GM18858 (cell line): ENCODE data around the gene UMAD1.
"Not testable (repeated sequence)": the region's sequence is repeated elsewhere in the genome, so short reads cannot be mapped to it uniquely, and the experiment has no call there.

Source experiments
- ATAC-seq: cut with Tn5 transposase; IDR thresholded peaks from one replicate; pipeline ENCODE4 v1.9.1; 2021; ENCODE audit not compliant: unreplicated experiment

The UMAD1 gene

DNA sequence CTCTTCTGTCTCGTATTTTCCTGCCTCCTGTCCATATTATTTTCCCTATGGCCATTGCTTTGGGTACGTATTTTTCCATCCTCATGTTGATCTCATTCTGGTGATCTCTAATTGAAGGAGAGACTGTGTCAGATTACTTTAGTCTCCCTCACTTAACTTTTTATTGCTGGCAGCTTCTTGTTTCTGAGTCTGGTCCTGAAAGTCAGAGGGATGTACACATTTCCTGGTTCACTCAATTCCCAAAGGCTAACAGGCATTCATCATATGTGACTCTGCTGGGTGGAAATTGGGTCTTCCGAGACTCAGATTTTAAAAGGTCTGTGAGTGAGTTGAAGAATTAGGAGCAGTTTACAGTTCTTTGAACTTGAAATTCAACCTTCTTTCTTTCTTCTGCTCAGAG lies 10.9 kb downstream of the UMAD1 start:
- ATAC-seq, result no peak

DNA sequence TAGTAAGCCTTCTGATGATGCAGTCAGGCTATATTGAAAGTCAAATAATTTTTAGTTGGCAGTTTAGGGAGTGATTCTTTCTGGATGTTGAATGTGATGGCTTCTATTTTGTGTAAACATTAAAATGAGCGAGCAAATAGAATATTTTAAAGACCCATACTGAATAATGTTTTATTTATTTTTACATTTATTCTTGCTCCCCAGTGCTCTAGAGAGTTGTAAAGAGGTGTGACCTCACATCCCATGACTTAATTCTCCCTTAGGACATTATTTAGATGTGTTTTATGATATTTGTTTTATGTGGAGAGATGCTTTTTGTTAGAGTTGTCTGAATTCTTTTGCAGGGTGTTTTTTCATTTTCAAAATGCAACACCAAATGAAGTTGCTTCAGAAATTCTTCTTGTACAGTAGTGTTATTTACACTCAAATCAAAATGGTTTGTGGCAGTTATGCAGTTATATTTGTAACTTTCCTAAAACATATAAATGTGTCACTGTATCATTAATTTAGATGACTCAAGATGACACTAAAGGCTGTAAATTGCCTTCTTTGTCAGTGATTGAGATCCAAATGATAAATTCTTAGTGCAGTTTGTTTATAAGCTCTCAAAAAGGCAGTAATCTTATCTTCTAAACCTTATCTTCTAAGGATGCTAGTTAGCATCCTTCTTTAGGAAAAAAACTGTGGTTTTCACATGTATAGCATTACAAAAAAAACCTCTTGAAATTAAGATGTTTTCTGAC lies 12.4 kb downstream of the UMAD1 start:
- no peak for ATAC-seq

DNA sequence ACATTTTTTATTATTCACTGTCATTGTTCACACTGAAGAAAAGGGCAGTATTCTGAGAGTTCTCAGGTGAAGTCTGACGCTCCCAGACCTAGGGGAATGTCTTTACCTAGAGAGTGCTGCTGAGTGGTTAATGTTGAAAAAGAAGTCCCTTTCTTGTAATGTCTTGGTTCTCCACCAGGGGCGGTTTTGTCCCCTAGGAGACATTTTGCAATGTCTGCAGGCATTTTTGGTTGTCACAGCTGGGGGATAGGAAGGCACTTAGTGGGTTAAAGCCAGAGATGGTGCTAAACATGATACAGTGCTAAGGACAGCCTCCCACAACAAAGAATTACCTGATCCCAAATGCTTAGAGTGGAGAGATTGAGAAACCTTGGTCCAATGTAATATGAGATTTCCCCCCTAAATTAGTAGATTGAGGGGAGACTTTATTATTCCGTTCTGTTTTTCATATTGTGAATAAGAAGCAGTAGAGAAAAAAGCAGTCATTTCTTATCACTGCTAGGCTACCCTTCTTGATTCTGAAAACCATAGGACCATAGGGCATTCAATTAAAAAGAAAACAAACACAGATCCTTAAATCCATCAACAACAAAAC lies 13.1 kb downstream of the UMAD1 start:
- no peak for ATAC-seq

DNA sequence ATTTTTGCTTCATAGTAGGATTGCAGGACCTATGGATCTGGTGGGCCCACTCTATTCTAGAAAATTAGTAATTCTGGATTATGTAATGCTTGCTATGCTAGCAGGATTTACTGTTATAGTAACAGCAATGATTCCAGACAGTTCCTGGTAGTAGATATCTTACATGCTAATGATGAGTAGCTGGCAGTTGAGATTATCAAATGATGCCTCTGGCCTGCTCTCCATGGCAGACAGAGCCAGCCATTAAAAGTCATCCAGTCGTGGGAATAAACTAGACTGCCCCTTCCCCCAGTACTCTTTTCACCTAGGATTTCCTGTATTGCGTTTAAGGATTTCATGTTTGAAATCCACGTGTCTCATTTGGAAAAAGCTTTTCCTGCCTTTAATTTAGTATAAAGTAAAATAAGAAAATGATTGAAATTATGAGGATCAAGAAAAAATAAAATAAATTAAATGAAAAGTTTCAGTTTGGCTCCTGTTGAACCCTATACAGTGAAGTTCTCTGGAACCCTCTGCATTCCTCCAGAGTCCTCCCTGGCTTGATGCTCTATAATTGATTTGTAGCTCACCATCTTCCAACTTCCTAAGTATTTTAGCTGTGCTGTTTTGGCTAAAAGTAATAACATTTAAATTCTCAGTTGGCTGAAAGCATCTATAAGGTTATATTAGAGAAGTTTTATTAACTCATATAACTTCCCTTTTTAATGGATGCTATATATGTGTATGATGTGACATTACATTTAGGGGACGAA lies 14.6 kb downstream of the UMAD1 start:
- ATAC-seq, result no peak

DNA sequence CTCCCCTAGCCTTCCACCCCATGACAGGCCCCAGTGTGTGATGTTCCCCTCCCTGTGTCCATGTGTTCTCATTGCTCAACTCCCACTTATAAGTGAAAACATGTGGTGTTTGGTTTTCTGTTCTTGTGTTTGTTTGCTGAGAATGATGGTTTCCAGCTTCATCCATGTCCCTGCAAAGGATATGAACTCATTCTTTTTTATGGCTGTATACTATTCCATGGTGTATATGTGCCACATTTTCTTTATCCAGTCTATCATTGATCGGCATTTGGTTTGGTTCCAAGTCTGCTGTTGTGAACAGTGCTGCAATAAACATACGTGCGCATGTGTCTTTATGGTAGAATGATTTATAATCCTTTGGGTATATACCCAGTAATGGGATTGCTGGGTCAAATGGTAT lies 15.9 kb downstream of the UMAD1 start:
- not testable (repeated sequence) for ATAC-seq

DNA sequence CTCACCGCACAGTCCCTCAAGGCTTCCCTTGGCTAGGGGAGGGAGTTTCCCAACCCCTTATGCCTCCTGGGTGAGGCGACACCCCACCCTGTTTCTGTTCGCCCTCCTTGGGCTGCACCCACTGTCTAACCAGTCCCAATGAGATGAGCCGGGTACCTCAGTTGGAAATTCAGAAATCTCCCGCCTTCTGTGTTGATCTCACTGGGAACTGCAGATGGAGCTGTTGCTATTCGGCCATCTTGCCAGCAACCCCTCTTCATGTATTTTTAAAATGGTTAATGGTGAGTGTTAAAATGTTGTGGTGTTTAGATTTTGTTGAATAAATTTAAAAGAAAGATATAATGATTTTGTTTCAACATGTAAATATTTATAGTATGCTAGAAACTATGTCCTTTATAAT lies 22.0 kb downstream of the UMAD1 start:
- no peak for ATAC-seq

DNA sequence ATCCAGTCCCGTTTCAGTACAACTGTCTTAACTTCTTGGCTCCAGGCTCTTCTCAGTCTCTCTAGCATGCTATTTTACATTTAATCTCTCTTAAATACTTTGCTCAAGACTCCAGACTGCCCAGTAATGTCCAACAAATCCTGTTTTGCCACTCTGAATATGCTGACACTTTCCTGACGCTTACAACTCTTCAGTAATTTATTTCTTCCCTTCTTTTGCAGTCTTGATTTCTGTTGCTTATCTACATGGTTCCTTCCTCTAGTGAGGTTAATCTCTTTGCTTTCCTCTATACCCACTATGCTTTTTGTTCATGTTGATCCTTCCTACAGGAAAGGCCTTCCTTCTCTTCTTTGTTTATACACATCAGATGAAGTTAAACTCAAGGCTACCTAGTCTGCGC lies 23.7 kb downstream of the UMAD1 start:
- no peak for ATAC-seq

DNA sequence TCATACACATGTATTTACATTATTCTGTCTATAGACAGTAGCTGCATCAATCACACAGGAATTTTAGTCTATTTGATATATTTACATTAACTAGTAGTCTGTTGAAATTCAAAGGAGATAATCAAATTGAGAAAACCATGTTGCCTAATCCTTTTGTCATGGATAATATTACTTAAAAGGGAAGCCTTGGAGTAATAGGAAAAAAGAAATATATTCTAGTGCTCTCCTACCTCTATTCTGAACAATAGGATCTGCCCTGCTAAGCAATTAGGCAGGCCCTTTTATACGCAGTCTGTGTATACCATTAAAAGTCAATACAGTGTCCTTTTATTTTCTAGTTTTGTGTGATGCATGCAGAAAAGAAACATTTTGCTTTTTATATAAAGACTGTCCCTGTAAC lies 24.5 kb downstream of the UMAD1 start:
- no peak for ATAC-seq

DNA sequence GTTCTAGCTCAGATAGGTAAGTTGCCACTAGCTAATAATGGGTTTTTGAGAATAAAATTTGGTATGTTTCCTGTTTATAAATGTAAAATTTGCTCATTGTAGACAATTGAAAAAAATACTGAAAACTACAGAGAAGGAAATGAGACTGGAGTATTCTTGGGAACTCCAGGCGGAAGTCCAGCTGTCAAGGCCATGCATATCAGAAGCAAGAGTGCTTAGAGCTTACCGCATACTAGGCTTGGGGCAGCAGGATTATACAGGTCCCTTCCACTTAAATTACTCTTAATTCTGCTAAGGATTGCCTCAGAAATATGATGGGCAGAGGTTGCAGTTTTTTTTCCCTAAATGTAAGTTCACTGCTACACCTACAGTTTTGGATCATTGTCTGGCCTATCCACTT lies 26.6 kb downstream of the UMAD1 start:
- no peak for ATAC-seq

DNA sequence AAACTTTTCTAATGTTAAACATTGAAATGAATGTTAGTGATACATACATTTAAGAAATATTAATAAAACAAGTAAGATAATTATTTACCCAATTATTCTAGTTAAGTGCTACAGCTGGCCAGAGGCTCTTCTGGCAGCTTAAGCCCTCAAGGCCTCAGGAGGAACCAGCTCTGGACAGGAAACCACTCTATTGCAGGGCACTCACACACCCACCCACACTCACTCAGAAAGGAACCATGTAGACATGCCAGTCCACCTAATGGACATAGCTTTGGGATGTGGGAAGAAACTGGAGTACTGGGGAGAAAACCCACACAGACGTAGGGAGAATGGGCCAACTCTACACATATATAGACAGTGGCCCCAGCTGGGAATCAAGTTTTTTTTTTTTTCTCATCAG lies 28.2 kb downstream of the UMAD1 start:
- no peak for ATAC-seq

DNA sequence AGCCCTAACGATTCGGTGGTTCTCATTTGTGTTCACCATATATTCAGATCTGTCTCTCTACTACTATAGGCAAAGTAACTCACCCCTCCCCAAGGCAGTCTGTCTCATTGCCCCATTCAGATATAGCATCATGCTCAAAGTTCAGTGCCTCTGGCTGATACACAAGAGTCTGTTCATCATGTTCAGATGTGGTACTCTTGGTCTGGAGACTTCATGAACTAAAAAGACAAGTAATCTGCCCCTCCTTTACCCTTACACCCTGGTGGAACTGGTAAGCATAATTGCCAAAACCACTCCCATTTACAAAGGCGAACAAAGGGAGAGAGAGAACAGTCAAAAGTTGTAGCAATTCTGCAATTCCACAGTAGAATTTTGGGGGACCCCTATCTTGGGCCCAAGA lies 29.9 kb downstream of the UMAD1 start:
- no peak for ATAC-seq

DNA sequence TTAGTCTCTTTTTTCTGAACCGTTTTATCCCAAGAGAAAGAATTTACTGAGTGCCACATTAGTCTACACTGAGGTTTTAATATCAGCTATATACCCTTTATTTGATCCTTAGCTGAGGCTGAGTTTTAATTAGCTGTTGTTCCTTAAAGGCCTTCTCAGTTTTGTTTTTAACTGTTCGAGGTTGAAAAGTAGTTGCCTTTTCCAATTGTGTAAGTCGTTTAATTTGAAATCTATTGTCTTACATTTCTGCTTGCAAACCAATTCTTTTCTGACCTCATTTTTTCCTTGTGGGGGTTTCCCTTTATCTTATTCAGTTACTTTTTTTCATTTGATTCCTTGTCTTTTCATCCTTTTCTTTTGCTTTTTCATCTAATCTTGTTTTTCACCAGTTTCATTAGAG lies 30.8 kb downstream of the UMAD1 start:
- no peak for ATAC-seq

DNA sequence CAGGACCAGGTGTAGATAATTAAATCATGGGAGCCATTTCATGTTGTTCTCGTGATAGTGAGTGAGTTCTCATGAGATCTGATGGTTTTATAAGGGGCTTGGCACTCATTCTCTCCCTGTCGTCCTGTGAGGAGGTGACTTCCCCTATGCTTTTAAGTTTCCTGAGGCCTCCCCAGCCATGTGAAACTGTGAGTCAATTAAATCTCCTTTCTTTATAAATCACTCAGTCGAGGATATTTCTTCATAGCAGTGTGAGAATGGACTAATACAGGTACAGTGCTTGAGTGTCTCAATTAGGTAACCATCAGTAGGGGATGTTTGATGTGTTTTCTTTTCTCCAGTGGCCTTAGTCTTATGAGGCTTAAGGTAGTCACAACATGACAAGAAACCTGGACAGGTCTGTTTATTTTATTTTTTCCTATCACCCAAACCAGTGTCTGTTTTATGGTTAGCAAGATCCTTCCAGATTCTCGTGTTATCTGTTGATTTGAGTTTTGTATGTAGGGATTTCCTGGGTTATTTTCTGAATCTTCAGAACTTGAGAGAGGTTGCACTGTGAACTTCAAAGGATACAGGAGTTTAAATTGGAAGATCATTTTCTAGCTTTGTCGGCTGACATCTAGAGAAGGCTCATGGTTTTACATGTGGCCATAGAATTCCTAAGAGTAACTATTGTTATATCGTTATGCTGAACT lies 32.1 kb downstream of the UMAD1 start:
- ATAC-seq, result no peak

DNA sequence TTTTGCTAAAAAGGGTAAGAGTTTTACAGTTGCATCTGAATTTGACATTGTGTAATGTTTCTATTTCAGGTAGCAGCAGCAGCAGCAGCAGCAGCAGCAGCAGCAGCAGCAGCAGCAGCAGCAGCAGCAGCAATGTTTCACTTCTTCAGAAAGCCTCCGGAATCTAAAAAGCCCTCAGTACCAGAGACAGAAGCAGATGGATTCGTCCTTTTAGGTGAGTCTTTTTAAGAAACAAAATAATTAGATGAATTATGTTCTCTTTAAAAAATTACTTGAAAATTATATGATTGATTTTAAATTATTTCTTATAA lies 32.6 kb downstream of the UMAD1 start:
- no peak for ATAC-seq

DNA sequence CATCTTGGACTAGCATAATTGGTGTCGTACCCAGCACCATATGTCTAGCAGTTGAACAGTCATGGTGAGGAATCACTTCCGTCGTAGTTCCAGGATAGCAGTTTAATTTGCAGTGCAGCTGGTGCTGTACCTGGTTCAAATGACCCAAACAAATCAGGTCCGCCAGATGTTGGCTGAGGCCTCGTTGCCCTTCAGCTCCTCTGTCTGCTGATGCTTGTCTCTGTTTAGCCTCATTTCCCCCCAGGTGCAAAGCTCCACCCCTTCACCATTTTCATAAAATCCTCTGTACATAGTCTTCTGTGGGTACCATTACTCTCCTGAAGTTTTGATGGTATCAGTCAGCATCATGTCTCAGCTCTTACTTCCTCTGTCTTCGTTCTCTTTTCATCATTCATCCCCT lies 35.1 kb downstream of the UMAD1 start:
- ATAC-seq, result no peak

DNA sequence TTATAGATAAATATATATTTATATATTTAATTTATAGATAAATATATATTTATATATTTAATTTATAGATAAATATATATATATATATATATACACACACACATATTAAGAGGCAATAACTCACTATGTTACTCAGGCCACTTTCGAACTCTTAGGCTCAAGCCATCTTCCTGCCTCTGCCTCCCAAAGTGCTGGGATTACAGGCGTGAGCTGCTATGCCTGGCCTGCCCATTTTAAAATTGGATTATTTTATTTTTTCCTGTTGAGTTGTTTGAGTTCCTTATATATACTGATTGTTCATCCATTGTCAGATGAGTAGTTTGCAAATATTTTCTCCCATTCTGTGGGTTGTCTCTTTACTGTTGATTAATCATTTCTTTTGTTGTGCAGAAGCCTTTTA lies 39.1 kb downstream of the UMAD1 start:
- not testable (repeated sequence) for ATAC-seq

DNA sequence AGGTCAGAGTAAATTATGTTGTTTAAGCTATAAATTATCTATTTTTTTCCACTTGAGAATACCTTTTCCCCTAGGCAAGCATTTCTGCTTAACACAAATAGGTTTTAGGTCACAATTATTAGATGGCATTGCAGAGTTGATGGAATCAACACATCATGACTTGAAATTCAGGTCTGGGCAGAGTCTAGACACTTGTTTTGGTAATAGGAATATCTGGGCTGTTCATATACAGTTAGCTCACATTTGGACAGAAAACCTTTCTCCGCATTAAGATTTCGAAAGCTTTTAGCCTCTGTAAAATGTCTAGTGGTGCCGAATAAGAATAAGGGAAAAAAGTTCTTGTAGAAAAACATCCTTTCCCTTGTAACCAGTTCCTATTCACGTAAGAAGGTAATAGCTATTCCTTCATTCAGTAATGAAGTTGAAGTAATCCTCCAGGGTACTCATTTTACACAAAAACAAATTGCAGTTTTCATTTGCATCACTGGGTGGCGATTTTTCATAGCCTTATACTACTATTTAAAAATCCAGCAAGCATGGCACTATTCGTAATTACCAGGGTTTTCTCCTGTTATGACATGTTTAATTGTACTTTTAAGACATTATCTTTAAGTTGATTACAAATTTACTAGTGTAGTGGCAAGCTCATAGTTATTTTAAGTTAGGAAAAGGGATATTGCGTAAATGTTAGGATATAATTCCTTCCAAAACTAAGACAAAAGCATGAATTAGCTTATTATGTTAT lies 40.8 kb downstream of the UMAD1 start:
- peak; percentile 70 for ATAC-seq

DNA sequence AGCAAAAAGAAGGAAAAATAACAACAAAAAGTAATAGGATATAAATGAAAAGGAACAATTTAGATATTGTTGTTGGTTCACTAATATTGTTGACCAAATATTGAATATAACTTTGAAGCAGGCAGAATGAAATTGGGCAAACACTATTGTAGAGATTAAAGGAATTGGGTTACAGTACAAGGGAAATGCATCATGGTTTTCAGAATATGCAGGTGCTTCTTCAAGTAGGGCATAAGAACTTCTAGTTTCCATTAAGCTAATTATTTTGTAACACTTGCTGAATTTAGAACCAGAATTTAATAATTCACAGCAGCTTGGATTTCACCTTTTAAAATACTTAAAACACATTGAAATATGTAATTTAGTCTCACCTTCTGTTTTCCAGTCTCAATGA lies 41.4 kb downstream of the UMAD1 start:
- ATAC-seq, result no peak

DNA sequence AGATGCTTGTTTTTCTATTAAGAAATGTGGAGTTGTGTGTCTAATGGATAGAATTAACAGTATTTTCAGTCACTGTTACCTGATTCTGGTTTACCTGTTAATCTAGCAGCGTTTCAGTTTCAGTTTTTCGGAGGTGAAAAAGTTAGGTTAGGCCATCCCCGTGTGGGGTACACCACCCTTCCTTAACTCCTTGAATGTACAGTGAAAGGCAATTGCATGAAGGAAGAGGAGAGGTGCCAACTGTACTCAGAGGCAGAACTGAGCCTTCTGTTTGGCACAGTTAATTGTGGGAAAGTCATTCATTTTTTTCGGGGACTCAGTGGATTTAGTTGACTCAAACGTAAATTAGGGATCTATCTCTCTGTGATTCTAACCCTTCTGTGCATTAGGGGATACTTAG lies 42.3 kb downstream of the UMAD1 start:
- ATAC-seq, result no peak

DNA sequence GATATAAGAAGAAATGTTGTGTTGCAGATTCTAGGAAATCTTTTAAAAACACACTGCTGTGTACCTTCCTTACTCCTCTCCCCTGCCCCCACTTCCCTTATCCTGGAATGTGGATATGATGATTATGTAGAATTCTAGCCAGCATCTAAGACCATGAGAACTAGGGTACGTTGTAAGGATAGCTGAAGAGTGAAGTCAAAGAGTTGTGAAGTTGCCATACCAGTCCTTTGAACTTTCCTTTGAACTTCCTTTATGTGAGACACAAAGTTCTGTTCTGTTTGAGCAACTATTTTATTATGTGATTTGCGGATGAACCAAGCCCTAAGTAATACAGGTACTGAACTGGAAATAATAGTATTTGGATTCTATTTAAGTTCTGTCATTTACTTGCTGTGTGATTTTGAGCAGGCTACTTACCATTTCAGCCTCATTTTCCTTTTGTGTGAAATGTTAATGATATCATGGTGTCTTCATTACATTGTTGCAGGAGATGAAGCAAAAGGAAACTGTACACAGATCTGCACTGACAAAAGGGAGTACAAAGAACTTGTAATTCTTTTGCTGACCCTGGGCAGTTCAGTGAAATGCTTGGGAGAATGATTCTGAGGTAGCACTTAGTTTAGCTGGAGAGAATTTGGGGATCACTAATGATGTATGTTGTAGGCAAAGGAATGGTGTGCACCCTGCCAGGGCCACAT lies 46.4 kb downstream of the UMAD1 start:
- ATAC-seq, result no peak

DNA sequence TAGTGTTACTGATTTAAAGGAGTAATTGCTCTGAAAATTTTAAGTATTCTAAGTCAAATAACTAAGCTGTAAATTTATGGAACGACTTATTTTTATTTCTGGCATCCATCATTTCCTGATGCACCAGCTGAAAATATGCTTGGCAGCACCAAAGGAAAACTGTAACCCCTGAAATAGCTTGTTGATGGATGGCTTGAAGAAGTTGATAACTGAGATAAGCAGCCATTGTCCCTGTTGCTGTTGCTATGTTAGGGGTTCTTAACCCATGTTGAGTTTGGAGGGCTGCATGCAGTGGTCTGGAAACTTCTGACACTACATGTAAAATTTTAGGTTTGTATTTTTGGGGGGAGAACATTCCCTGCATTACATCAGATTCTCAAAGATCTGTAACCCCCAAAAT lies 47.2 kb downstream of the UMAD1 start:
- ATAC-seq, result no peak
